Peyer's patch (tissue), 4 donors: Measurements from ENCODE around the gene PIEZO2. TPM values are rescaled to one million over a fixed set of nuclear protein-coding genes. Genes with fewer than 3 reads are reported as not detected.

Experiments
- DNase-seq, 3 donors: peaks; one replicate each; pipeline ENCODE4 v3.0.0-alpha.2; 2017 to 2019
- H3K27ac ChIP-seq, 4 donors: fragments of 200-600 bp; sonication (generic); one replicate each; pipeline ENCODE4 v1.5.1; 2016 to 2019
- H3K27me3 ChIP-seq, 2 donors: fragments of 200-600 bp; sonication (generic); one replicate each; pipeline ENCODE4 v1.5.1; 2019
- H3K36me3 ChIP-seq, 3 donors: fragments of 200-600 bp; sonication (generic); one replicate each; pipeline ENCODE4 v1.5.1; 2016 to 2019
- H3K4me1 ChIP-seq, 4 donors: fragments of 200-600 bp; sonication (generic); one replicate each; pipeline ENCODE4 v1.5.1; 2016 to 2019
- H3K4me3 ChIP-seq, 4 donors: fragments of 200-600 bp; sonication (generic); 1 replicate in 3 of 4; 2 replicates in 1 of 4; pipeline ENCODE4 v1.5.1; 2016 to 2019; ENCODE audit warnings: mild to moderate bottlenecking in 1 of 4
- H3K9me3 ChIP-seq, 4 donors: fragments of 200-600 bp; sonication (generic); one replicate each; pipeline ENCODE4 v1.5.1; 2016 to 2019; ENCODE audit warnings: mild to moderate bottlenecking in 1 of 4
- POLR2A ChIP-seq, 2 donors: fragments of 450-650 bp; IDR thresholded peaks; one replicate each; pipeline ENCODE4 v1.5.1; 2017; ENCODE audit warnings: antibody characterized with exemption in 2 of 2, mild to moderate bottlenecking in 2 of 2, moderate library complexity in 2 of 2
- total RNA-seq, 4 donors: library from RNA; depleted of rRNA; stranded (reverse); fragments of >200 nt; gene quantifications; one replicate each; pipeline ENCODE4 v1.1.0, GENCODE V29; 2016
- TF ChIP-seq, protein P1 (sequence below), 6 experiments: fragments of 450-650 bp in 4 of 6; fragments of 200-600 bp in 2 of 6; sonication (generic) in 1 of 6; IDR thresholded peaks; one replicate each; pipeline ENCODE4 v1.5.1; 2017 to 2019; ENCODE audit warnings: antibody characterized with exemption in 6 of 6, mild to moderate bottlenecking in 3 of 6, moderate library complexity in 1 of 6

Gene PIEZO2
- total RNA-seq, 4 donors from 2014 or later: 0.85 to 5.8 (median 4.5) TPM

- H3K36me3 ChIP-seq: no peaks in the 10 kb centered on the region
- no peak overlapping the region for H3K27ac ChIP-seq
- H3K9me3 ChIP-seq: no peaks in the 10 kb centered on the region
- TF ChIP-seq, protein P1, sequence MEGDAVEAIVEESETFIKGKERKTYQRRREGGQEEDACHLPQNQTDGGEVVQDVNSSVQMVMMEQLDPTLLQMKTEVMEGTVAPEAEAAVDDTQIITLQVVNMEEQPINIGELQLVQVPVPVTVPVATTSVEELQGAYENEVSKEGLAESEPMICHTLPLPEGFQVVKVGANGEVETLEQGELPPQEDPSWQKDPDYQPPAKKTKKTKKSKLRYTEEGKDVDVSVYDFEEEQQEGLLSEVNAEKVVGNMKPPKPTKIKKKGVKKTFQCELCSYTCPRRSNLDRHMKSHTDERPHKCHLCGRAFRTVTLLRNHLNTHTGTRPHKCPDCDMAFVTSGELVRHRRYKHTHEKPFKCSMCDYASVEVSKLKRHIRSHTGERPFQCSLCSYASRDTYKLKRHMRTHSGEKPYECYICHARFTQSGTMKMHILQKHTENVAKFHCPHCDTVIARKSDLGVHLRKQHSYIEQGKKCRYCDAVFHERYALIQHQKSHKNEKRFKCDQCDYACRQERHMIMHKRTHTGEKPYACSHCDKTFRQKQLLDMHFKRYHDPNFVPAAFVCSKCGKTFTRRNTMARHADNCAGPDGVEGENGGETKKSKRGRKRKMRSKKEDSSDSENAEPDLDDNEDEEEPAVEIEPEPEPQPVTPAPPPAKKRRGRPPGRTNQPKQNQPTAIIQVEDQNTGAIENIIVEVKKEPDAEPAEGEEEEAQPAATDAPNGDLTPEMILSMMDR (IDR thresholded peaks at IDR 0.05): no peak
- TF ChIP-seq POLR2A (IDR thresholded peaks at IDR 0.05): no peak
- no peaks in the 10 kb centered on the region for H3K27me3 ChIP-seq
- H3K4me1 ChIP-seq: no peaks in the 10 kb centered on the region
- no peak for DNase-seq
- no peak overlapping the region for H3K4me3 ChIP-seq
These were observed 124.3 kb downstream of the PIEZO2 start for GRCh38 chr18:11024928-11025669.

GRCh38 chr18:11021477-11021876, 127.9 kb downstream of the PIEZO2 start:
- no peak overlapping the region for H3K4me3 ChIP-seq
- H3K36me3 ChIP-seq: no peaks in the 10 kb centered on the region
- no peaks in the 10 kb centered on the region for H3K27me3 ChIP-seq
- TF ChIP-seq, protein P1 (IDR thresholded peaks at IDR 0.05): no peak
- TF ChIP-seq POLR2A (IDR thresholded peaks at IDR 0.05): no peak
- H3K9me3 ChIP-seq: no peaks in the 10 kb centered on the region
- DNase-seq: no peak
- H3K27ac ChIP-seq: no peak overlapping the region
- no peaks in the 10 kb centered on the region for H3K4me1 ChIP-seq

DNA sequence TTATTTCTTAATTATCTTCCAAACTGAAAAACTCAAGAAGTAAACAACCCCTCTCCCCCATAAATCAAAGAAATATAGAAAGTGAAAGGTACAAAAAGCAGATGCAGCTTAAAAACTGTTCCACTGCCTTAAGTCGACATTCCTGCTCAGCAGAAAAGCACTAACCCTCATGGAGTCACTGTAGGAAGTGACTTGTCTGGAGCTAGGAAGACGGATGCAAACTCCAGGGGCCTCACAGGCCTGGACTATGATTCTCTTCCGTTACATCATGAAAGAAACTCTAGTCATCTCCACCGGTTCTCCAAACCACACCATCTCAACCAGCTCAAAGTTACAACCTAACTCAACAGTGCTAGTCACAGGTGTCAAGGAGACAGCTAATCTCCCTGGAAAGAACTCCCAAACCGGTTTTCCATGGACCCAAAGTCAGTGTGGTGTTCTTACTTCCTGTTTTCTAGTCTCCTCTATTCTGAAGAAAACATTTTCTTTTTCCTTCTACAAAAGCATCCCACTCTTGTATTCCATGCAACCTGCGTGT, 128.4 kb downstream of the PIEZO2 start:
- no peaks in the 10 kb centered on the region for H3K9me3 ChIP-seq
- no peaks in the 10 kb centered on the region for H3K36me3 ChIP-seq
- H3K4me1 ChIP-seq: no peaks in the 10 kb centered on the region
- TF ChIP-seq, protein P1 (IDR thresholded peaks at IDR 0.05): no peak
- TF ChIP-seq POLR2A (IDR thresholded peaks at IDR 0.05): no peak
- no peak overlapping the region for H3K4me3 ChIP-seq
- DNase-seq: no peak
- no peak overlapping the region for H3K27ac ChIP-seq
- no peaks in the 10 kb centered on the region for H3K27me3 ChIP-seq

GRCh38 chr18:11020161-11020853, 129.1 kb downstream of the PIEZO2 start:
- Histone ChIP-seq H3K9me3 (no peaks in the 10 kb centered on the region), H3K27me3 (no peaks in the 10 kb centered on the region), H3K4me1 (no peaks in the 10 kb centered on the region), H3K4me3 (no peak overlapping the region), H3K36me3 (no peaks in the 10 kb centered on the region), H3K27ac (no peak overlapping the region)
- no peak for TF ChIP-seq POLR2A (IDR thresholded peaks at IDR 0.05)
- TF ChIP-seq, protein P1 (IDR thresholded peaks at IDR 0.05): no peak
- no peak for DNase-seq

DNA sequence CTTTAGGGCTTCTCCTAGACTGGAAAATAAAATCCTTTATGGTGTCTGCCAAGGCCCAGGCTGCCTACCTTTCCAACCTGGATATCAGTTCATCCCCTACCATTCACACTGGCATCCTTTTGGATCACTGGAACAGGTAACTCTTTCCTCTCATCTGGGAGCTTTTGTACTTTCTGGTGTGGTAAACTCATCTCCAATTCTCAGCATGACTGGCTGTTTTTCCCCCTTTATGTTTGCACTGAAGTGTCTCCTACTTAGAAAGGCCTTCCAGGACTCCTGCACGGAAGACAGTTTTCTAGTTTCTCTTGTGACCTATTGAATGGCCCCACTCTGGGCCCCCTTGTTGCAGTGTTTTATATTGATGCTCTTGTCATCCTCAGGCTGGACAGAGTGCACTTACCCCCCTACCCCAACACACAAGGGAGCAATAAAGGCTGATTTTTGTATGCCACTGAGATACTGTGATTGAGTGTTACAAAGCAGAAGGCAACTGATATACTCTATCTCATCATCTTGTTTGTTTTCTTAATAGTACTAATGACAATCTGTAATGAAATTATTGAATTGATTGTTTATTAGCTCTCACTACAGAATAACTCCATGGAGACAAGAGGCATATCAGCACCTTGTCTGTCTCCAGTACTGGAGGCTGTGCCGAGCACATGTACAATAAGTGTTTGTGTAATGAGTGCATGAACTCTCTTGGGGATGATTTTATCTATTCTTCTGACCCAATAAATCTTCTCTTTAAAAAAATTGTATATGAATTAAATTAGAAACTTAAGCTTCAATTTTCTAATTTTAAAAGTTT, 129.9 kb downstream of the PIEZO2 start:
- no peaks in the 10 kb centered on the region for H3K4me1 ChIP-seq
- TF ChIP-seq, protein P1 (IDR thresholded peaks at IDR 0.05): no peak
- TF ChIP-seq POLR2A (IDR thresholded peaks at IDR 0.05): no peak
- H3K27ac ChIP-seq: no peak overlapping the region
- H3K4me3 ChIP-seq: no peak overlapping the region
- H3K9me3 ChIP-seq: no peaks in the 10 kb centered on the region
- H3K27me3 ChIP-seq: no peaks in the 10 kb centered on the region
- H3K36me3 ChIP-seq: no peaks in the 10 kb centered on the region
- DNase-seq: no peak
